A673 (cell line): ENCODE data around the gene TRIM14. TPM values are rescaled to one million over a fixed set of nuclear protein-coding genes. Genes with fewer than 3 reads are reported as not detected.

Source experiments
- BruUV-seq: library from RNA; stranded (reverse); fragments of 400-500 nt; replicated peaks from 2 replicates; lab custom pipeline; 2021; lab: Mats Ljungman, UMichigan
- CTCF ChIA-PET: fragments of 300-600 bp; sonication (Branson Sonifier 250); formaldehyde crosslinking; loops from one replicate; lab custom pipeline; 2022; ENCODE audit warnings: antibody characterized with exemption; lab: Charles Lee
- POLR2A ChIA-PET: fragments of 300-600 bp; sonication (Branson Sonifier 250); formaldehyde crosslinking; loops from one replicate; lab custom pipeline; 2022; ENCODE audit warnings: antibody characterized with exemption; ENCODE audit not compliant: low non-redundant PET; lab: Charles Lee
- DNase-seq: peaks from one replicate; pipeline ENCODE4 v3.0.0-alpha.2; 2015; ENCODE audit warnings: low spot score
- H3K27ac ChIP-seq: fragments of 200-600 bp; sonication (generic); 2 replicates; pipeline ENCODE4 v1.5.1; 2016; ENCODE audit warnings: mixed run types, low read depth, mild to moderate bottlenecking, mixed read lengths, antibody characterized with exemption, low read length; ENCODE audit not compliant: poor library complexity, severe bottlenecking
- H3K27me3 ChIP-seq: fragments of 200-600 bp; sonication (generic); replicated peaks from 2 replicates; pipeline ENCODE4 v1.6.1; 2017; ENCODE audit warnings: mixed run types, low read depth, mild to moderate bottlenecking, mixed read lengths, antibody characterized with exemption, low read length; ENCODE audit not compliant: insufficient read depth, poor library complexity
- H3K36me3 ChIP-seq: fragments of 200-600 bp; sonication (generic); 2 replicates; pipeline ENCODE4 v1.6.1; 2016; ENCODE audit warnings: mixed run types, mild to moderate bottlenecking, mixed read lengths, antibody characterized with exemption, low read length; ENCODE audit not compliant: insufficient read depth, poor library complexity, severe bottlenecking
- H3K4me1 ChIP-seq: fragments of 200-600 bp; sonication (generic); 2 replicates; pipeline ENCODE4 v1.6.1; 2017; ENCODE audit warnings: mixed run types, mild to moderate bottlenecking, mixed read lengths, antibody characterized with exemption, low read length; ENCODE audit not compliant: insufficient read depth, poor library complexity, severe bottlenecking
- H3K4me3 ChIP-seq: fragments of 200-600 bp; sonication (generic); 2 replicates; pipeline ENCODE4 v1.5.1; 2016; ENCODE audit warnings: low read depth, mixed run types, mild to moderate bottlenecking, mixed read lengths, low read length; ENCODE audit not compliant: poor library complexity, severe bottlenecking
- H3K9me3 ChIP-seq: fragments of 200-600 bp; sonication (generic); 2 replicates; pipeline ENCODE4 v1.6.1; 2016; ENCODE audit warnings: mixed run types, low read depth, mild to moderate bottlenecking, mixed read lengths, antibody characterized with exemption, low read length; ENCODE audit not compliant: poor library complexity, severe bottlenecking
- EZH2 ChIP-seq: fragments of 200-600 bp; sonication (generic); IDR thresholded peaks from 2 replicates; pipeline ENCODE4 v1.6.1; 2017; ENCODE audit warnings: borderline replicate concordance, low read depth, mild to moderate bottlenecking, mixed read lengths, antibody characterized with exemption, low read length; ENCODE audit not compliant: poor library complexity, severe bottlenecking
- intact Hi-C: fragments of 100-400 bp; cut with micrococcal nuclease; formaldehyde crosslinking; loops from one replicate; pipeline ENCODE4 v1.10.0; 2022; ENCODE audit not compliant: unreplicated experiment
- total RNA-seq: library from RNA; stranded (reverse); gene quantifications from 2 replicates; pipeline ENCODE4 v1.2.3, GENCODE V29; 2021
- TF ChIP-seq, protein P1 (sequence below): fragments of 300-800, 200-600 bp; sonication (generic); conservative IDR thresholded peaks from 2 replicates; pipeline ENCODE4 v1.5.1; 2017; ENCODE audit warnings: low read depth, mild to moderate bottlenecking, antibody characterized with exemption, low read length, moderate library complexity, mixed read lengths

TRIM14 gene
- total RNA-seq, 1 experiment from 2014 or later = 3.8 TPM

DNA sequence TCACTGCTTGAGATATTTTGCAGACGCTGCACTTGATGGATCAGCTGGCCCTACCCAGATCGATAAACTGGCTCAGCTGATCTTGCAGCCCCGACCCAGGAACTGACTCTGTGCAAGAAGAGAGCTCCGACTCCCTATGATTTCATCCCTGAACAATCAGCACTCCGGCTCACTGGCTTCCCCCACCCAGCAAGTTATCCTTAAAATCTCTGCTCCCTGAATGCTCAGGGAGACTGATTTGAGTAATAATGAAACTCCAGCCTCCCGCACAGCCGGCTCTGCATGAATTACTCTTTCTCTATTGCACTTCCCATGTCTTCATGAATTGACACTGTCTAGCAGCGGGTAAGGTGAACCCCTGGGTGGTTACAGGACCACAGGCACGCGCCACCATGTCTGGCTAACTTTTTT is 79.4 kb downstream of the TRIM14 start:
- no TSS peak for BruUV-seq
- Histone ChIP-seq H3K4me3 (no peak overlapping the region), H3K4me1 (no peaks in the 10 kb centered on the region), H3K9me3 (no peaks in the 10 kb centered on the region), H3K27me3 (no peaks in the 10 kb centered on the region), H3K27ac (no peak overlapping the region), H3K36me3 (no peaks in the 10 kb centered on the region)
- CTCF ChIA-PET = no interaction called here
- POLR2A ChIA-PET = no interaction called here
- TF ChIP-seq EZH2 = no peak
- TF ChIP-seq, protein P1, sequence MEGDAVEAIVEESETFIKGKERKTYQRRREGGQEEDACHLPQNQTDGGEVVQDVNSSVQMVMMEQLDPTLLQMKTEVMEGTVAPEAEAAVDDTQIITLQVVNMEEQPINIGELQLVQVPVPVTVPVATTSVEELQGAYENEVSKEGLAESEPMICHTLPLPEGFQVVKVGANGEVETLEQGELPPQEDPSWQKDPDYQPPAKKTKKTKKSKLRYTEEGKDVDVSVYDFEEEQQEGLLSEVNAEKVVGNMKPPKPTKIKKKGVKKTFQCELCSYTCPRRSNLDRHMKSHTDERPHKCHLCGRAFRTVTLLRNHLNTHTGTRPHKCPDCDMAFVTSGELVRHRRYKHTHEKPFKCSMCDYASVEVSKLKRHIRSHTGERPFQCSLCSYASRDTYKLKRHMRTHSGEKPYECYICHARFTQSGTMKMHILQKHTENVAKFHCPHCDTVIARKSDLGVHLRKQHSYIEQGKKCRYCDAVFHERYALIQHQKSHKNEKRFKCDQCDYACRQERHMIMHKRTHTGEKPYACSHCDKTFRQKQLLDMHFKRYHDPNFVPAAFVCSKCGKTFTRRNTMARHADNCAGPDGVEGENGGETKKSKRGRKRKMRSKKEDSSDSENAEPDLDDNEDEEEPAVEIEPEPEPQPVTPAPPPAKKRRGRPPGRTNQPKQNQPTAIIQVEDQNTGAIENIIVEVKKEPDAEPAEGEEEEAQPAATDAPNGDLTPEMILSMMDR = no peak
- no peak for DNase-seq
- intact Hi-C loops = no loop called here

DNA sequence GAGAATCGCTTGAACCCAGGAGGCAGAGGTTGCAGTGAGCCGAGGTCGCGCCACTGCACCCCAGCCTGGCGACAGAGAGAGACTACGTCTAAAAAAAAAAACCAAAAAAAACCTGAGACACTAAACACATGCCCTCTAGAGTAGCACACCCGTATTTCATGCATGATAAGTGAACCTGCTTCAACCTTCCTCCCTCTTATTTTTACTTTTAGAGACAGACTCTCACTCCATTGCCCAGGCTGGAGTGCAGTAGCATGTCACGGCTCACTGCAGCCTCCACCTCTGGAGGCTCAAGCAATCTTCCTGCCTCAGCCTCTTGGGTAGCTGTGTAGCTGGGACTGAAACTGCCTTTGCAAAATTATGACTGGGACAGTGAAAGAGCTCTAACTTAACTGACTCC is 80.1 kb downstream of the TRIM14 start:
- no peak overlapping the region for H3K27ac ChIP-seq
- H3K9me3 ChIP-seq = no peaks in the 10 kb centered on the region
- ChIA-PET CTCF (no interaction called here), POLR2A (no interaction called here)
- no peak overlapping the region for H3K4me3 ChIP-seq
- H3K27me3 ChIP-seq = no peaks in the 10 kb centered on the region
- no TSS peak for BruUV-seq
- no peaks in the 10 kb centered on the region for H3K4me1 ChIP-seq
- DNase-seq = no peak
- no peak for TF ChIP-seq EZH2
- TF ChIP-seq, protein P1 = no peak
- H3K36me3 ChIP-seq = no peaks in the 10 kb centered on the region
- intact Hi-C loops = no loop called here

DNA sequence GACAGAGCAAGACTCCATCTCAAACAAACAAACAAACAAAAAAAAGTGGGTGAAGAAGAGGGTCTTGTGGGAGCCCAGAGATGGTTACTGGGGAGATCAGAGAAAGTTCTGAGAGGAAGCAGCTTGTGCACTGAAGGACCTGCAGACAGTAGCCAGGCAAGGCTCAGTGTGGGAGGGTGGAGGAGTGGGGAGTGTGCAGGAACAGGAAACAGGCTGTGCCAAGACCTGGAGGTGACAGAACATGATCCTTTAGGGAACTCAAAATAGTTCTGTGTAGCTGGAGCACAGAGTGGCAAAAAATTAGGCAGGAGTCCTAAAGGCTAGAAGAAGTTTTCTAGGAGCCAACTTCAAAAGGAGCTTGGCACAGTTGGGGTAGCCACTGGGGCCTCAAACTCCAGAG is 81.7 kb downstream of the TRIM14 start:
- POLR2A ChIA-PET = interaction anchor here (0.6 kb wide), 1 partner anchor 511 kb away, joined by 8 read pairs; no protein-coding TSS in a partner anchor
- no TSS peak for BruUV-seq
- TF ChIP-seq, protein P1 = no peak
- no peak for TF ChIP-seq EZH2
- Histone ChIP-seq H3K4me1 (no peaks in the 10 kb centered on the region), H3K4me3 (no peak overlapping the region), H3K9me3 (no peaks in the 10 kb centered on the region), H3K27ac (no peak overlapping the region), H3K36me3 (no peaks in the 10 kb centered on the region), H3K27me3 (no peaks in the 10 kb centered on the region)
- no peak for DNase-seq
- CTCF ChIA-PET = no interaction called here
- intact Hi-C loops = no loop called here
